GM15510 (cell line): ENCODE data around the gene SPOCK1.

Experiments
- POLR2A ChIP-seq: IDR thresholded peaks from 3 replicates; pipeline ENCODE4 v1.6.1; 2011; ENCODE audit warnings: borderline replicate concordance; ENCODE audit not compliant: insufficient read length; ENCODE audit errors: extremely low read depth

Gene SPOCK1

DNA sequence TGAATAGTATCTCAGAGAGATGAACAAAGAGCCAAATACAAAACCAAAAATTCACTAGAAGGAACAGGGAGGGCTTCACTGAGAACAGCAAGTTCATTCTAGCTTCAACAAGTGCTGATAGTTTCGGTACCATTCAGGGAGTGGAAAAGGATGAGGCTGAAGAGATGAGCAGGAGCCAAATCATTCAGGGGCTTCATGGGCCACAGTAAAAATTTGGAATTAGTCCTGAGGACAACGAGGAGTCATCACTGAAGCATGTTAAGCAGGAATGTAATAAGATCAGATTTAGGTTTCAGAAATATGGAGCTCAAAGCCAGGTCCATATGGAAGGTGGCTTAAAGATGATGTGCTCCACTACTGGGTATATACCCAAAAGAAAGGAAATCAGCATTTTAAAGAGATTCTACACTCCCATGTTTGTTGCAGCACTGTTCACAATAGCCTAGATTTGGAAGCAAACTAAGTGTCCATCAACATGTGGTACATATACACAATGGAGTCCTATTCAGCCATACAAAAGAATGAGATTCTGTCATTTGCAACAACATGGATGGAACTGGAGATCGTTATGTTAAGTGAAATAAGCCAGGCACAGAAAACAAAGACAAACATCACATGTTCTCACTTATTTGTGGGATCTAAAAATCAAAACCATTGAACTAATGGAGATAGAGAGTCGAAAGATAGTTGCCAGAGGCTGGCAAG, 36.2 kb downstream of the SPOCK1 start:
- no peak for TF ChIP-seq POLR2A

GRCh38 chr5:137462265-137462590, 36.9 kb downstream of the SPOCK1 start:
- TF ChIP-seq POLR2A: no peak

- TF ChIP-seq POLR2A: no peak
These were observed 37.5 kb downstream of the SPOCK1 start for GRCh38 chr5:137461391-137462264.

DNA sequence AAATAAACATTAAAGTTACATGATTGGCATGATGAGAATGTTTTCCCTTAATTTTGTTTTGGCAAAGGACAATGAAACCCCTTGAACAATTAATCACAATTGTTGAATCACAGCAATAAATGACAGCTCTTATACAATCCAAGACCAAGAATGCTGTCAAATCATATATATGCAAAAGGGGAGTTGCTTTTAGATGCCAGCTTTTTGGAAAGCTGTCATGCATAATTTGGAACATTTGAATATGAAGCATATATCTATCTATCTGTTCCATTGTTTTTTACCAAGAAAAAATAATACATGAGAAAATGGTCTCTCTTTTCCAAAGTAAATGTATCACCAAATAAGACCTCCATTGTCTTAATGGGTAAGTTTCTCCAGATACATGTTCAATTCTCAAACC, 44.5 kb downstream of the SPOCK1 start:
- TF ChIP-seq POLR2A: no peak

DNA sequence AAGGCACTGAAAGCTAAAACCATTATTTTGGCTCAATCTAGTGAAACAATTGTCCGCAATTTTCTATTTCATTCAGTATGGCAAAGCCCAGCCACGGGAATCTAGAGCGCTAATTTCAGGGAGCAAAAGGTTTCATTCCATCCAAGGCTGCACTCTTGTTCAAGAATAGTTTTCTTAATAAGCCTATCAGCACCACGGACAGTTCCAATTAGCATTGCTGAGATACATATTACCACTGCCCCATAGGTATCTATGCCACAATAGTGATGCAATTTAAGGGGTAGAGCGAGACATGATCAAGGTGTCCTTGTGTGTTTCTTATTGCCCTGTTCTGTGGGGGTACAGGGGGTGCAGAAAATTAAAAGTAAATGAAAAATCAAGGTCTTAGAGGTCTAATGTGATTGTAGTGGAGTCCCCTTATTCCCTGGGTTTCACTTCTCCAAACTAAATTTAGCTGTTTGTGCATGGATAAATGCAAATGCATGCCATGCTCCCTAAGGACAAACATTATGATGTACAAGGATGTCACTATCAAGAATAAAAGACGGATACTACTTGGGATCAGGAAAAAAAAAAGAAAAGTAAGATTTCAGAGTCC, 45.5 kb downstream of the SPOCK1 start:
- no peak for TF ChIP-seq POLR2A

GRCh38 chr5:137450759-137451158, 48.4 kb downstream of the SPOCK1 start:
- no peak for TF ChIP-seq POLR2A

GRCh38 chr5:137448868-137449267, 50.3 kb downstream of the SPOCK1 start:
- no peak for TF ChIP-seq POLR2A

- TF ChIP-seq POLR2A: no peak
These were observed 52.5 kb downstream of the SPOCK1 start for GRCh38 chr5:137446615-137447014.

DNA sequence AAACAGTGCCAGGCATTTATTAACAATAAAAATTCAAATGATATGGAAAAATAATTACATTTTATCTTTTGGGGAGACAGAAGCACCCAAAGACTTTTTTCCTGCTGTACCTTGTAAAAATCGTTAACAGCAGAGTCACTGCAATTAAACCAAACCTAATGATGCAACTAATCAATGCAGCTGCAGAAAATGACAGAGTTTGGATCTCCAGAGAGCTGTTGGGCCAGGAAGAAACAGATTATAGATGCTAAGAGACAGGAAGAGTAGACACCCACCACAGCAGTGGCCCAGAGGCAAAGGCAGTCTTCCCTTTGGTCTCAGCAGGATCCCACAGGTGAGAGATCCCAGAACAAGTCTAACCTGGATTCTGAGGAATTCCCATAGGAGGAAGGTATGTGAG, 53.0 kb downstream of the SPOCK1 start:
- TF ChIP-seq POLR2A: no peak

- no peak for TF ChIP-seq POLR2A
These were observed 56.5 kb downstream of the SPOCK1 start for GRCh38 chr5:137442660-137443059.

GRCh38 chr5:137441476-137441875, 57.6 kb downstream of the SPOCK1 start:
- TF ChIP-seq POLR2A: no peak

GRCh38 chr5:137440795-137441194, 58.3 kb downstream of the SPOCK1 start:
- no peak for TF ChIP-seq POLR2A

- no peak for TF ChIP-seq POLR2A
These were observed 59.5 kb downstream of the SPOCK1 start for GRCh38 chr5:137439645-137440044.

DNA sequence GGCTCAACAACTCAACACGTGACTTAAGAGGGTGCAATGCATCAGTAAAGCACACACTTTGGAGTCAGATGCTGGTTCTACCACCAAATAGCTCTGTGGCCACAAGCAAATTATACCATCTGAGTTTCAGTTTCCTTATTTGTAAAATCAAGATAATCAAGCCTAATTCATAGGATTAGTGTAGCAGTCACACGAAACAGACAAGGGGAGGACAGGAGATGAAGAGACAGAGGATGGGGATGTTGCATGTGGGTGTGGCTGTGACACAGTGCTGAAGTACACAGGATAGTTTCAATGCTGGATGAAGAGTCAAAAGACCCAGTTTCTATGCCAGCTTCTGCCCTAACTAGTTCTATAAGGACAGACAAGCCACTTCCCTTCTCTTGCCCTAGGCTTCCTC, 60.2 kb downstream of the SPOCK1 start:
- no peak for TF ChIP-seq POLR2A

DNA sequence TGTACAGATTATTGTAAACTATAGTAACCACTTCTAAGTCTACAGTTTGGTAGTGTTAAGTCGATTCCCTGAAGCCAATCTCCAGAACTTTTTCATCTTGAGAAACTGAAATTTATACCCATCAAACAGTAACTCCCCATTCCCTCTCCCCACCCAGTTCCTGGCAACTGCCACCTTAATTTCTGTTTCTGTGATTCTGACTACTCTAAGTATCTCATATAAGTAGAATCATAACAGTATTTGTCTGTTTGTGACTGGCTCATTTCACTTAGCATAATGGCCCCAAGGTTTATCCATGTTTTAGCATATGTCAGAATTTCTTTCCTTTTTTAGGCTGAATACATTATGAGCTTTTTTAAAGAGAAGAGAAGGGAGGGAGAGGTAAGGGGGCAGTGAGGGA, 61.4 kb downstream of the SPOCK1 start:
- TF ChIP-seq POLR2A: no peak

DNA sequence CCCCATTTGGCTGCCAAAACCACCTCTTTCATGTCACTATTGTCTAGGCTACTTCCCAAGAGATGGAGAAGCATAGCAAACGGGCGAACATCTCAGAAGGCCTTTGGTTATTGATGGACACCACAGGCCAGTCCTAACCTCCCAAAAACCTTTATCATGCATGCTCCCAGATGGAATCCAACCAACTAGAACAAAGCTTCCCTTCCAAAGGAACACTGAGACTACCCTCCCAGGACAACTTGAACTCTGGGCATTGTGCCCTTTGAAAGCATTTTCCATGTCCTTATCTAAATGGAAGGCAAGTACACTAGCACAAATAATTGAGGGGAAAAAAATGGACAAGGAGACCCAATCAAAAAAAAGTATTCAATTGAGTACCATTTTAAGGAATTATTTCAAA, 65.6 kb downstream of the SPOCK1 start:
- no peak for TF ChIP-seq POLR2A
